ENCODE results near the gene NTN5. TPM values are rescaled to one million over a fixed set of nuclear protein-coding genes. Genes with fewer than 3 reads are reported as not detected.

The NTN5 gene
- total and polyA plus RNA-seq, 10 of the 15 experiments (the other 5 are each of a cell fraction or from before 2014, with no cell fraction given) = 0.07 to 0.22 TPM; not detected in 8

- TF ChIP-seq STAT1 (conservative IDR thresholded peaks at IDR 0.05) = no peak
- peak; percentile 87 for TF ChIP-seq RCOR1 (conservative IDR thresholded peaks at IDR 0.05; ENCODE audit: low read depth, low read length)
- peak; percentile 91 for TF ChIP-seq CREM (IDR thresholded peaks at IDR 0.05; ENCODE audit: low read depth)
- TF ChIP-seq BACH1 (IDR thresholded peaks at IDR 0.05; ENCODE audit: borderline replicate concordance) = no peak
- TF ChIP-seq SPI1 (IDR thresholded peaks at IDR 0.05; ENCODE audit: borderline replicate concordance, insufficient read depth, low read depth, low read length) = no peak
- no peak for TF ChIP-seq ZBTB33 (IDR thresholded peaks at IDR 0.05)
These were observed 48.7 kb downstream of the NTN5 start (continued) for GRCh38 chr19:48624067-48624594.

- BruUV-seq (replicated peaks) = no TSS peak
- H3K4me2 ChIP-seq (ENCODE audit: control insufficient read depth, insufficient read depth) = peak overlapping the region; percentile 84
- 55% methylated on average over 8 of the region's 8 CpGs for WGBS (ENCODE audit: insufficient coverage, insufficient replicate concordance, low lambda C conversion rate, missing lambda C conversion rate)
- H3K36me3 ChIP-seq (ENCODE audit: control insufficient read depth in 2 of 2, insufficient read depth in 2 of 2, low read length in 1 of 2) = peaks cover 2 to 3% of the 10 kb centered on the region in 2 experiments; a peak in 2 of 4 replicates
- peaks cover 19% of the 10 kb centered on the region for H3K4me1 ChIP-seq (ENCODE audit: control insufficient read depth, insufficient read depth, low read length)
- H3K9ac ChIP-seq (ENCODE audit: control insufficient read depth, insufficient read depth, low read length) = peak overlapping the region; percentile 41; the same call in 1 of the 2 replicates
- DNase-seq (ENCODE audit: low read depth, low spot score) (no peak), ATAC-seq (no peak), FAIRE-seq (no peak)
- no peaks in the 10 kb centered on the region for H4K20me1 ChIP-seq (ENCODE audit: control insufficient read depth, insufficient read depth)
- CTCF ChIA-PET = interaction anchor here (0.8 to 2.3 kb wide), 3 partner anchors 11 to 39 kb away, joined by 3 to 9 read pairs (median 3); partner anchors contain the start of gene CA11
- RAD21 ChIA-PET (ENCODE audit: unreplicated experiment) = interaction anchor here (0.7 to 1.5 kb wide), 5 partner anchors 10 to 172 kb away, joined by 3 to 10 read pairs (median 3); partner anchors contain the start of gene CA11
- peak overlapping the region; percentile 72 for H3K4me3 ChIP-seq
- no peaks in the 10 kb centered on the region for H3K27me3 ChIP-seq (replicated peaks in 1 of 2; ENCODE audit: control insufficient read depth in 2 of 2, insufficient read depth in 2 of 2, low read length in 1 of 2)
- peak overlapping the region; percentile 73 for H2AFZ ChIP-seq (ENCODE audit: control insufficient read depth, low read depth, low read length)
- peaks cover 32% of the 10 kb centered on the region for H3K79me2 ChIP-seq (ENCODE audit: control insufficient read depth, insufficient read depth, low read length)
- H3K9me3 ChIP-seq (replicated peaks; ENCODE audit: control insufficient read depth, insufficient read depth, low read length) = no peaks in the 10 kb centered on the region
- H3K27ac ChIP-seq (ENCODE audit: control insufficient read depth, insufficient read depth) = 0 out of 2 replicates have a peak overlapping the region, but pooled peaks have one; percentile 22
- in situ Hi-C loops (cut with MboI) (no loop called here), intact Hi-C loops (cut with micrococcal nuclease; ENCODE audit: unreplicated experiment) (no loop called here)
- SMC1A ChIA-PET (ENCODE audit: uncharacterized antibody, unreplicated experiment) = interaction anchor here (0.8 to 3.0 kb wide), 3 partner anchors 10 to 22 kb away, joined by 3 to 22 read pairs (median 3); no protein-coding TSS in a partner anchor
- POLR2A ChIA-PET = interaction anchor here (0.6 to 6.6 kb wide), 6 partner anchors 10 to 1202 kb away, joined by 3 to 62 read pairs (median 4); no protein-coding TSS in a partner anchor
- TF ChIP-seq CHD1 (IDR thresholded peaks at IDR 0.05; ENCODE audit: low read depth, low read length) (no peak), CEBPB (IDR thresholded peaks at IDR 0.05; ENCODE audit: borderline replicate concordance in 1 of 2, low read depth in 2 of 2, low read length in 2 of 2) (no peak), ZNF24 (IDR thresholded peaks at IDR 0.05) (no peak), SREBF1 (IDR thresholded peaks at IDR 0.05; ENCODE audit: low read length) (no peak), USF2 (IDR thresholded peaks at IDR 0.05; ENCODE audit: borderline replicate concordance, low read depth, low read length) (no peak), ESRRA (IDR thresholded peaks at IDR 0.05; ENCODE audit: low read length) (no peak), ZSCAN29 (IDR thresholded peaks at IDR 0.05) (no peak), CREM (IDR thresholded peaks at IDR 0.05; ENCODE audit: low read depth) (no peak), NRF1 (conservative IDR thresholded peaks at IDR 0.05; ENCODE audit: low read depth, low read length) (no peak), HDAC2 (IDR thresholded peaks at IDR 0.05) (no peak), NR2C2 (IDR thresholded peaks at IDR 0.05; ENCODE audit: borderline replicate concordance, control insufficient read depth, insufficient read length, low read depth) (no peak)
These were observed 49.2 kb downstream of the NTN5 start for GRCh38 chr19:48623556-48624066.

Measured in GM12878 (cell line).